Upper lobe of right lung (tissue), 1 donor: Measurements from ENCODE around the gene ANKS3. TPM values are rescaled to one million over a fixed set of nuclear protein-coding genes. Genes with fewer than 3 reads are reported as not detected.

Experiments used
- ATAC-seq: fragments of 200-7000 bp; cut with Tn5 transposase; one replicate; pipeline ENCODE4 v1.9.1; 2020; ENCODE audit warnings: mild to moderate bottlenecking, moderate library complexity
- DNase-seq: peaks from one replicate; pipeline ENCODE4 v3.0.0-alpha.2; 2020
- H3K27ac ChIP-seq: fragments of 200-600 bp; one replicate; pipeline ENCODE4 v1.8.0; 2022
- H3K27me3 ChIP-seq: fragments of 200-600 bp; one replicate; pipeline ENCODE4 v1.8.0; 2022; ENCODE audit warnings: mild to moderate bottlenecking
- H3K36me3 ChIP-seq: fragments of 200-600 bp; one replicate; pipeline ENCODE4 v1.8.0; 2022
- H3K4me1 ChIP-seq: fragments of 200-600 bp; one replicate; pipeline ENCODE4 v1.8.0; 2022
- H3K4me3 ChIP-seq: fragments of 200-600 bp; one replicate; pipeline ENCODE4 v1.8.0; 2022; ENCODE audit warnings: mild to moderate bottlenecking
- H3K9me3 ChIP-seq: fragments of 200-600 bp; one replicate; pipeline ENCODE4 v1.8.0; 2022
- intact Hi-C: fragments of 100-400 bp; cut with DNase I; formaldehyde crosslinking; loops from one replicate; pipeline ENCODE4 v1.11.0; 2022
- total RNA-seq: library from RNA; stranded (reverse); fragmentation: NEBNext Ultra II Directional; extraction: Animal tissue kit (Norgen Biotek cat#: 25700); gene quantifications from one replicate; pipeline ENCODE4 v1.2.1, GENCODE V29; 2021
- TF ChIP-seq, protein P1 (sequence below): fragments of 200-600 bp; IDR thresholded peaks from one replicate; pipeline ENCODE4 v1.8.0; 2022; ENCODE audit warnings: antibody characterized with exemption
- donor health status: DM: no; HTN: yes; CAD: no; lungs with severe emphysema.

Gene ANKS3
- total RNA-seq, 1 donor from 2014 or later: 20.6 TPM

DNA sequence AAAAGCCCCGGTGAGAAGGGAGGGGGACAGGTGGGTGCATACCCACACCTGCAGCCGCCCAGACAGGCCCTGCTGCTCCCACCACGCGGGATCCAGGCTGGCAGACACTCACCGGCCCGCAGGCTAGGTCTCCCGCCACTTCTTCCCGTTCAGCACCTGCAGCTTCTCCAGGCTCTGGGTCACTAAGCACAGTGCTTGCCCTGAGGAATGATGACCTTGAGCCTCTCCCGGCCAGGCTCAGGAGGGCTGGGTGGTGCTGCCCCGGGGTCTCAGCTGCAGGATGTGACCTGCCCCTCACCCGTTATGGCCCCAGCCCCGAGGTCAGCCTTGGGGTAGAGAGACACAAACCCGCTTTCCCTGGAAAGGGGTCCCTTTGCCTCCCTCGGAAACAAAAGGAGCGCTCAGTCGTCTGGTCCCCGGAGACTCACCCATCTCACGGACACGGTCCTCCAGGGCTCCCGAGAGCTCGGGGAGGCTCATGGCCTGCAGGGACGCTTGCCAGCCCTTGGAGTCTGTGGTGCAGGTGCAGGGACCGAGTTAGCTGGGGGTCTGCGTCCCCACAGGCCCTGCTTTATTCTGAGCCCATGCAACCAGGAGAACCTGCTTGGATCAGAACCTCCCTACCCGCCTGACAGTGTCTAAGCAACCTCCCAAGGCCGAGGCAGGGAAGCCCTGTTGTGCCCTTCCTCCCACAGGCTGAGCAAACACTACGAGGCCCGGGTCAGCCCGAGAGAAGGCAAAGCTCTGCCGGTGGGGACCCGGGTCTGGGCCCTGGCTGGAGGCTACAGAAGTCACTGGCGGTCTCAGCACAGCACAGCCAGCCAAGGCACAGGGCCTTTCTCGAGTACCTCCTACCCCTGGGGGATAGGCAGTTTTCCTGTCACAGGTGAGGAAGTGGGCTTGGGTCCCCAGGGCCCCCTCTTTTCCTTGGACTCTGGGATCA, 36.9 kb downstream of the ANKS3 start:
- peaks cover 62% of the 10 kb centered on the region for H3K36me3 ChIP-seq
- H3K9me3 ChIP-seq: no peaks in the 10 kb centered on the region
- TF ChIP-seq, protein P1, sequence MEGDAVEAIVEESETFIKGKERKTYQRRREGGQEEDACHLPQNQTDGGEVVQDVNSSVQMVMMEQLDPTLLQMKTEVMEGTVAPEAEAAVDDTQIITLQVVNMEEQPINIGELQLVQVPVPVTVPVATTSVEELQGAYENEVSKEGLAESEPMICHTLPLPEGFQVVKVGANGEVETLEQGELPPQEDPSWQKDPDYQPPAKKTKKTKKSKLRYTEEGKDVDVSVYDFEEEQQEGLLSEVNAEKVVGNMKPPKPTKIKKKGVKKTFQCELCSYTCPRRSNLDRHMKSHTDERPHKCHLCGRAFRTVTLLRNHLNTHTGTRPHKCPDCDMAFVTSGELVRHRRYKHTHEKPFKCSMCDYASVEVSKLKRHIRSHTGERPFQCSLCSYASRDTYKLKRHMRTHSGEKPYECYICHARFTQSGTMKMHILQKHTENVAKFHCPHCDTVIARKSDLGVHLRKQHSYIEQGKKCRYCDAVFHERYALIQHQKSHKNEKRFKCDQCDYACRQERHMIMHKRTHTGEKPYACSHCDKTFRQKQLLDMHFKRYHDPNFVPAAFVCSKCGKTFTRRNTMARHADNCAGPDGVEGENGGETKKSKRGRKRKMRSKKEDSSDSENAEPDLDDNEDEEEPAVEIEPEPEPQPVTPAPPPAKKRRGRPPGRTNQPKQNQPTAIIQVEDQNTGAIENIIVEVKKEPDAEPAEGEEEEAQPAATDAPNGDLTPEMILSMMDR: no peak
- no peak overlapping the region for H3K4me3 ChIP-seq
- H3K4me1 ChIP-seq: peaks cover 17% of the 10 kb centered on the region
- DNase-seq: no peak
- no peak overlapping the region for H3K27ac ChIP-seq
- intact Hi-C loops: no loop called here
- no peaks in the 10 kb centered on the region for H3K27me3 ChIP-seq
- ATAC-seq: no peak

DNA sequence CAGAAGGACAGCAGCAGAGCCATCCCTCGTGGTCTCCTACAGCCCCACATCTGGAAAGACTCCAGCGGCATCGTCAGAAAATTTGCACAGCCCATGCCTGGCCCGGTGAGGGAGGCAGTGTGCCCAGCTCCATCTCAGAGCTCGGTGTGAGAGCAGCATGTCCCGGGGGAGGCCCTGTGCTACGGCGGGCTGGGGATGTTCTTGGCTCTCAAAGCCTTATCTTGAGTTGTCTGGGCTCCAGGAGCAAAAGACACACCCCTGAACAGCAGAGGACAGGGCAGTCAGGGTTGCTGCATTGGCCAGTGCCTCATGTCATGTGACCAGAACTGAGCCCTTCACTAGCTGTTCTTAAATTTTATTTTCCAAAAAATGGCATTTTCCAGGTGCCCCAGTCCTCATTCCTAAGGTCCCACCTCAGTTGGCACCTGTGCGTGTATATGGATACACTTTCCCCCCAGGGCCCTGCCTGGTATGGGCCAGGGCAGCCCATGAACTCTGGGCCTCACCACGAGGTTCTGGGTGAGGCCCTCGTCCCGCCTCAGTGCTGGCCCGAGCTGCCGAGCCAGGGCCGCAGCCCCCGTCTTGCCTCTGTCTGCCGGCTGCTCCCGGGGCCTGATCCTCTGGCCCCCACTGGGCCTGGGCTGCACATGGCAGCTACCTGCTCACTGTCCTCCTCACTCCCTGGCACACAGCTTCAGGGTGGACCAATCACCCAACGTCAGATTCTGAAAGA, 37.7 kb downstream of the ANKS3 start:
- Histone ChIP-seq H3K27me3 (no peaks in the 10 kb centered on the region), H3K4me3 (no peak overlapping the region), H3K4me1 (peaks cover 17% of the 10 kb centered on the region), H3K36me3 (peaks cover 55% of the 10 kb centered on the region), H3K9me3 (no peaks in the 10 kb centered on the region), H3K27ac (no peak overlapping the region)
- DNase-seq (peak; percentile 63), ATAC-seq (no peak)
- TF ChIP-seq, protein P1: no peak
- intact Hi-C loops: no loop called here

GRCh38 chr16:4695473-4696171, 38.4 kb downstream of the ANKS3 start:
- peaks cover 48% of the 10 kb centered on the region for H3K36me3 ChIP-seq
- DNase-seq: no peak
- H3K27me3 ChIP-seq: no peaks in the 10 kb centered on the region
- H3K4me3 ChIP-seq: no peak overlapping the region
- TF ChIP-seq, protein P1: no peak
- no peak overlapping the region for H3K27ac ChIP-seq
- no peak for ATAC-seq
- H3K4me1 ChIP-seq: peaks cover 17% of the 10 kb centered on the region
- no peaks in the 10 kb centered on the region for H3K9me3 ChIP-seq
- intact Hi-C loops: no loop called here

- H3K4me3 ChIP-seq: peak overlapping the region; percentile 87
- DNase-seq (peak; percentile 68), ATAC-seq (no peak)
- intact Hi-C loops: no loop called here
- peaks cover 17% of the 10 kb centered on the region for H3K4me1 ChIP-seq
- H3K9me3 ChIP-seq: no peaks in the 10 kb centered on the region
- no peaks in the 10 kb centered on the region for H3K27me3 ChIP-seq
- peaks cover 40% of the 10 kb centered on the region for H3K36me3 ChIP-seq
- H3K27ac ChIP-seq: peak overlapping the region; percentile 42
- TF ChIP-seq, protein P1: peak; percentile 6
Measured at GRCh38 chr16:4694642-4695451, 39.2 kb downstream of the ANKS3 start.
